Measurements from ENCODE around the gene CDC25B. TPM values are rescaled to one million over a fixed set of nuclear protein-coding genes. Genes with fewer than 3 reads are reported as not detected.

Gene CDC25B
- total RNA-seq, 1 donor, result 8.3 TPM

GRCh38 chr20:3763671-3764601, 32.2 kb upstream of the CDC25B start:
- DNase-seq (ENCODE audit: low read depth in 2 of 3, low spot score in 2 of 3), result no peak

DNA sequence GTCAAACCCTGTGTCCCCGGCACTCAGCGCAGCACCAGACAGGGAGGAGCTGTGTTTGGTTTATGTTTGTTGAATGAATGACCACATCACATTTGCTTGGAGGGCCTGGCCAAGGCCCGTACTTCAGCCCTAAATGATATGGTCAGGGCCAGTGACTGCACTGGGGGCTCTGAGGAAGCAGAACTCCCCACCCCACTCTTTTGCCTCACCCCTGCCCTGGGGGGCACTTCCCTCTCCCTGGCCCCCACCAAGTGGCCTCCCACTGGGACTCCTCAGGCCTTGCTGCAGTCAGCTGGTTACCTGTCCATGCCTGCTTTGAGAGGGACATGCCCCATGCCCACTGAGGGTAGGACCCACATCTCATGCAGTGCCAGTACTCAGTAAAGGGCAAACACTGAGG, 31.5 kb upstream of the CDC25B start:
- DNase-seq (ENCODE audit: low read depth in 2 of 3, low spot score in 2 of 3), result no peak

- no peak for DNase-seq (ENCODE audit: low read depth in 2 of 3, low spot score in 2 of 3)
Observed at GRCh38 chr20:3765171-3765882, 30.8 kb upstream of the CDC25B start.

DNA sequence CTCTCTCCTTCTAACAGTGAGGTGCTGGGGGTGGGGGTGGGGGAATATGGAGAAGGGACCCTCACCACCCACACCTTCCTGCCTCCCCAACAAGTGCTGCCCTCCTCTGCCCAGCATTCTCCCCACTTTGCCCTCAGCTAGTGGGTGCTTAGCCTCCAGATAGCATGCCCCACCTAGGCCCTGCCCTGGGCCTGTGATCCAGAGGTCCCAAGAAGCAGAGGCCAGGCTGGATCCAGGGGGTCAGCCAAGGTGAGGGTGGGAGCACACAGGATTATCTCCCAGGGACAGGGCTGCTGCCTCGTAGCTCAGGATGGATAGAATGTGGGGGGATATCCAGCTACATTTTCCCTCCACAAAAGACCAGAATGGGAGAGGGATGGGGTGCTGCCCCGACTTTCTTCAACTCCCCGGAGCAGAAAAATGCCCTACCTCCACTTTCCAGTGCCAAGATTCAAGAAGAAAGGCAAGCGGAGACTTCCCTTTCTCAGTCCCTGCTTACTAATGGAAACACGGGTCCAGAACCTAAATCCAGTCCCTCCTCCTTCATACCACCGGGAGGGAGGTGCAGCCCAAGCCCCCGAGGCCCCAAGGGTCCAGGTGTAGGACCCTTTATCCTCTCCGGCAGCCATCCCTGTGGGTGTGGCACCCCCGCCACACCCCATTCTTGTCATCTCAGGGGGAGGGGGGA, 29.5 kb upstream of the CDC25B start:
- DNase-seq (ENCODE audit: low read depth in 2 of 3, low spot score in 2 of 3), result no peak

DNA sequence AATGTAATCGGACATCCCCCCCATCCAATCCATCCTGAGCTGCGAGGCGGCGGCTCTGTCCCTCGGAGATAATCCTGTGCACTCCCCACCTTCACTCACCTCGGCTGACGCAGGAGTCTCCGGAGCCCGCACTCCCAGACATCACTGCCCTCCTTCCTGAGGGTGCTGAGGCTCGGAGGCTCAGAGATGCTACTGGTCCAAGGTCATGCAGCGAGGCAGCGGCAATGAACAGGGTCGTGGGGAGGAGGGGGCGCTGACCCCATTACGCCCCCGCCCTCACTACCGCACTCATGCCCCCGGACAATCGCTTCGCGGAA, 29.0 kb upstream of the CDC25B start:
- no peak for DNase-seq (ENCODE audit: low read depth in 2 of 3, low spot score in 2 of 3)

DNA sequence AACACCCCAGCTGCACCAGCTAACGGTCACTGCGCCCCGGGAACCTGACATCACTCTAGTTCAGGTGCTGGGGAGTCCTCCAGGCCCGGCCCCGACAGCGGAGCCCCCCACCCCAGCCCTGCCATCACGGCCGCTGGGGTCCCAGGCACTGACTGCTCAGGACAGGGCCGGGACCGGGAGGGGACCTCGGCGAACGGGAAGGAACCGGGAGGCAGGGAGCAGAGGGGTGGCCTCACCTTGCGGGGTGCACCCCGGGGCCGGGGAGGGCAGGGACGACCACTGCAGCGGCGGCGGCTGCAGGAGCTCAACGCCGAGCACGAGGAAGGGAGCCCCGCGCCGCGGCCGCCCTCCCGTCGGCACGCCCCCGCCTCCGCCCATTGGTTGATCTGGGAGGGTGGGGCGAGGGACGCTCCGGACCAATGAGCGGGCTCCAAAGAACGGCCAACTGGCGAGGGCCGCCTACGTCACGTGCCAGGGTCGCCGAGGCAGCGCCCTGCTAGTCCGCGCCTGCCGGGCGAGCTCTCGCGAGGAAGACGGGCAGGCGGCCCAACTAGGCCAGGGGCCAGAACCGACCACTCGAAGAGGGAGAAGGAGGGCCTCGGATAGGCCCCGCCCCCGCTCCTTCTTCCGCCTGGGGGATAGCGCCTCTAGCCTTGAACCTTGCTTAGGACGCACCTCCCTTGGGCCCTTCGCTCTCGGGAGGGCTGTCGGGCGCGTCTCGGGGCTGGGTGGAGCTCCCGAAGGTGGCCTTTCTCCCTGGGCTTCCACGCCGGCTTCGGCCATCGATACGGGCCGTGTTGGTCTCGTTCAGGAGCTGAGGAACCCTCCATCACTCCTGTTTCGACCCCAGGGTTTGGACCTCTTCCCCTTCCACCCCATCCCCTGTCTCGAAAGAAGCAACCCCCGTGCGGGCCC, 28.4 kb upstream of the CDC25B start, which contains the start of gene ADISSP:
Gene ADISSP (minus strand): TSS at position 327 of the 915 bp plus-strand sequence. CDS start 7,653 bp downstream, outside the sequence.
- DNase-seq (ENCODE audit: low read depth in 2 of 3, low spot score in 2 of 3), result peak; percentile 87 to 97 (median 97)

DNA sequence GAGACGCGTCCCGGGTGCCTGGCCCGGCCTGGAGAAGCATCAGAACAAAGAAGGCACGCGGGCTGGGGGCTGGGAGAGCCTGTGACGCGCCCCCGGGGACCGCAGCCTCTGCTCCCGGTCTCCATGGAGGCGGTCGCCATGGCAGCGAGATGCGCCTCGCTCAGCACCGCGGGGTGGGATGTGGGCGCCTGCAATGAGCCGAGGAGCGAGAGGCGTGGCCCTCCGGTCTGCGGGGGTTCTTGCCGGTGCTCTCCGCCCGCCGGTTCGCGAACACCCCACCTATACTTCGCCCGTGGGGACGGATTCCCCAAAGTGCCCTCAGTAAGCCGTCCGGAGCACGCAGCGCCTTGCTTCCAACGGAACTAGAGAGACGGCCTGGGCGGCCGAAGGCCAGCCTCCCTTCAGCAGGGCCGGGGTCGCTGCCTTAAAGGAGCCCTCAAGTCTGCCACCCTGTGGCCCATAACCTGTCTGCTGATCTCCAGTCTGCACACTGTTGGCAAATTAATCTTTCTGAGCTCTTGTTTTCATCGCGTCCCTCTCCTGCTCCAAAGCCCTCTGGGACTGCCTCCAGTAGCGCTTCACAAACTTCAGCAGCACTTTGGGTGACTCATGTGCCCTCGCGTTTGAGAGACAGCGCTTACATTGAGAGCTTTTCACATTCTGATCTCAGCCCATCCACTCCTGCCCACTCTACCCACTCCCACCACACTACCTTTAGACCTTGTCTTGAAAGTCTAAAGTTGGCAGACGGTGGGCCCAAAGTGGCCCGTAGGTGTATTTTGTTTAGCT, 27.6 kb upstream of the CDC25B start:
- peak; percentile 75 to 88 (median 84) for DNase-seq (ENCODE audit: low read depth in 2 of 3, low spot score in 2 of 3)

DNA sequence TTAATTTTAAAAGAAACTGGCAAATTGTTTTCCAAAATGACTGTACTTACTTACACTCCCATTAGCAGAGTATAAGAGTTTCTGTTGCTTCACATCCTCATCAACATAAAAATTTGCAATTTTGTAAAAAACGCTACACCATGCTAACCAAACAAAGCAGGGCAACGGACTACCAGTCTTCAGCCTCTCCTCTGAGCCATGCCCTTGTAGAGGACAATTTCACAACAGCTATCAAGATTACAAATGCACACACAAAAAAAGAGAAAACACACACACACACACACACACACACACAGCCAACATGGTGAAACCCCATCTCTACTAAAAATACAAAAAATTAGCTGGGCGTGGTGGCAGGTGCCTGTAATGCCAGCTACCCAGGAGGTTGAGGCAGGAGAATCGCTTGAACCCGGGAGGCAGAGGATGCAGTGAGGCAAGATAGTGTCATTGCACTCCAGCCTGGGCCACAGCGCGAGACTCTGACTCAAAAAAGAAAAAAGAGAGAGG, 24.5 kb upstream of the CDC25B start:
- DNase-seq (ENCODE audit: low read depth in 2 of 3, low spot score in 2 of 3), result no peak

DNA sequence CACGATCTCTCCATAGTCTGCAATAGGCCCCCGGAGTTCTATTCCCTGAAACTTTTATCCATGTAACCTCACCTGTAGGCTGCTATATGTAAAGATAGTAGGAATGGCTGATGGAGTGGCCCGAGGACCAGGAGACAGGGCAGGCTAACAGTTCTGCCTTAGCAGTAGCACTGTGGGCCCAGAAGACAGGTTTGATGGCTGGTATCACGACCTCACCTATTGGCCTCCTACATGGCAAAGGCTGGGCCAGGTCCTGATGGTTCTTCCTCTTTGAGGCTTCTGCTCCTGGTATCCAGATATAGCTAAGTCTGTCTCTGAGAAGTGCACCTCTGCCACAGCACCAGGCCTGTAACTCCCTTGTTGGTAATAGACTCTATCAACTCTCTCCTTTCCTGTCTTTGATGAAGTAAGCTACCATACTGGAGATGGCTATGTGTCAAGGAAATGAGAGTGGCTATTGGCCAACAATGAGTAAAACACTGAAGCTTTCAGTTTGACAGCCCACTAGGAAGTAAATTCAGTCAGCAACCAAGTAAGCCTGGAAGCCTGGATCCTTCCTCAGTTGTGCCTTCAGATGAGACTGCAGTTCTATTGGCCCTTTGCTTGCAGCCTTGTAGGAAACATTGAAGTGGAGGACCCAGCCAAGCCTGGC, 20.5 kb upstream of the CDC25B start:
- DNase-seq (ENCODE audit: low read depth in 2 of 3, low spot score in 2 of 3), result no peak

GRCh38 chr20:3777381-3777715, 18.8 kb upstream of the CDC25B start:
- DNase-seq (ENCODE audit: low read depth in 2 of 3, low spot score in 2 of 3), result no peak

- no peak for DNase-seq (ENCODE audit: low read depth in 2 of 3, low spot score in 2 of 3)
Observed at GRCh38 chr20:3777716-3778629, 18.1 kb upstream of the CDC25B start.

DNA sequence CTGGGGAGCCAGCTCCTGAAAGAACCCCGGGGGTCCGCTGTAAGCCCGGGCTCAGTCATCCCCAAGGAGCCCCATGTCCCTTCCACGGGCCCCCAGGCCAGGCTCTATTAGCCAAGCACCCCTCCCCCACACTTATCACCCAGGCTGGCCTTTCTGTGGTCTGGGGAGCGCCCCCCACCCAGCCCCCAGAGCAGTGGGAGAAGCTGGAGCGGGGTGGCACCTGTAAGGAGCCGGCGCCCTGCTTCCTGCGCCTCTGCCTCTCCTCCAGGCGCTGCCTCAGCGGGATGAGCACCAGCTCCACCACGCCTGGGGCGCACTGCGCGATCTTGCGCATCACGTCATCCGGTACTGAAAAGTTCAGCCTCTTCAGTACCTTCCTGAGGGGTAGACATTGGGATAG, 17.1 kb upstream of the CDC25B start:
- DNase-seq (ENCODE audit: low read depth in 2 of 3, low spot score in 2 of 3), result no peak

GRCh38 chr20:3781153-3781910, 14.8 kb upstream of the CDC25B start, which contains the start of gene SPEF1:
TSS of gene SPEF1 (minus strand) at chr20:3781448. CDS start at chr20:3781287, 161 bp downstream.
- DNase-seq (ENCODE audit: low read depth in 2 of 3, low spot score in 2 of 3), result peak in 2 of 3 donors; percentile 76 to 84

- DNase-seq (ENCODE audit: low read depth in 2 of 3, low spot score in 2 of 3), result no peak
Observed at GRCh38 chr20:3782597-3782996, 13.5 kb upstream of the CDC25B start.

GRCh38 chr20:3783068-3783489, 13.0 kb upstream of the CDC25B start:
- no peak for DNase-seq (ENCODE audit: low read depth in 2 of 3, low spot score in 2 of 3)

GRCh38 chr20:3783511-3784195, 12.5 kb upstream of the CDC25B start:
- no peak for DNase-seq (ENCODE audit: low read depth in 2 of 3, low spot score in 2 of 3)
